Measurements from ENCODE around the gene NUP62. TPM values are rescaled to one million over a fixed set of nuclear protein-coding genes. Genes with fewer than 3 reads are reported as not detected.

The NUP62 gene
- total RNA-seq, 4 donors from 2014 or later = 34.5 to 40.1 (median 34.9) TPM

GRCh38 chr19:49861541-49862378 lies 67.5 kb downstream of the NUP62 start:
- DNase-seq = no peak
- peak overlapping the region; percentile 33 to 79 (median 58) for H3K27ac ChIP-seq
- peaks cover 27 to 83% (median 56%) of the 10 kb centered on the region in 3 donors for H3K36me3 ChIP-seq
- TF ChIP-seq POLR2A (IDR thresholded peaks at IDR 0.05) = no peak
- TF ChIP-seq CTCF (IDR thresholded peaks at IDR 0.05) = no peak
- 78 to 86% methylated on average over 8 to 9 of the region's 60 CpGs for WGBS, 2 donors
- intact Hi-C loops (cut with DNase I) = no loop called here
- H3K27me3 ChIP-seq = no peaks in the 10 kb centered on the region
- peak overlapping the region in 1 of 4 donors; percentile 15 for H3K4me3 ChIP-seq
- H3K9me3 ChIP-seq = no peaks in the 10 kb centered on the region
- peaks cover 15 to 47% (median 23%) of the 10 kb centered on the region in 3 donors for H3K4me1 ChIP-seq

- H3K27ac ChIP-seq = peak overlapping the region; percentile 33 to 79 (median 58)
- intact Hi-C loops (cut with DNase I) = no loop called here
- H3K4me1 ChIP-seq = peaks cover 8 to 41% (median 16%) of the 10 kb centered on the region in 3 donors
- no peak for TF ChIP-seq POLR2A (IDR thresholded peaks at IDR 0.05)
- no peak for TF ChIP-seq CTCF (IDR thresholded peaks at IDR 0.05)
- peaks cover 32 to 90% (median 60%) of the 10 kb centered on the region in 3 donors for H3K36me3 ChIP-seq
- H3K4me3 ChIP-seq = peak overlapping the region in 1 of 4 donors; percentile 15
- DNase-seq = no peak
- WGBS, 2 donors = 38% methylated on average over 3 of the region's 13 CpGs; no CpG with 5 or more reads in 1 of the 2 donors
- H3K27me3 ChIP-seq = no peaks in the 10 kb centered on the region
- H3K9me3 ChIP-seq = no peaks in the 10 kb centered on the region
Measured at GRCh38 chr19:49861107-49861506, 68.2 kb downstream of the NUP62 start.

GRCh38 chr19:49860336-49861102 lies 68.8 kb downstream of the NUP62 start:
- intact Hi-C loops (cut with DNase I) = no loop called here
- Histone ChIP-seq H3K27me3 (no peaks in the 10 kb centered on the region), H3K4me1 (peaks cover 3 to 35% (median 10%) of the 10 kb centered on the region in 3 donors), H3K4me3 (peak overlapping the region in 1 of 4 donors; percentile 15), H3K27ac (peak overlapping the region; percentile 33 to 79 (median 58)), H3K36me3 (peaks cover 32 to 96% (median 60%) of the 10 kb centered on the region in 3 donors), H3K9me3 (no peaks in the 10 kb centered on the region)
- DNase-seq = no peak
- WGBS, 2 donors = 65 to 69% methylated on average over 10 to 15 of the region's 17 CpGs
- no peak for TF ChIP-seq CTCF (IDR thresholded peaks at IDR 0.05)
- no peak for TF ChIP-seq POLR2A (IDR thresholded peaks at IDR 0.05)

- WGBS, 2 donors = 55 to 76% methylated on average over 2 to 13 of the region's 22 CpGs
- Histone ChIP-seq H3K9me3 (no peaks in the 10 kb centered on the region), H3K4me1 (peaks cover 3 to 29% (median 6%) of the 10 kb centered on the region in 3 donors), H3K36me3 (peaks cover 32 to 100% (median 60%) of the 10 kb centered on the region in 3 donors), H3K27ac (peak overlapping the region in 1 of 4 donors; percentile 21), H3K27me3 (no peaks in the 10 kb centered on the region), H3K4me3 (no peak overlapping the region)
- intact Hi-C loops (cut with DNase I) = no loop called here
- no peak for TF ChIP-seq POLR2A (IDR thresholded peaks at IDR 0.05)
- no peak for TF ChIP-seq CTCF (IDR thresholded peaks at IDR 0.05)
- DNase-seq = no peak
Measured at GRCh38 chr19:49859682-49860335, 69.5 kb downstream of the NUP62 start.
